Gastrocnemius medialis (tissue), 4 donors: Measurements from ENCODE around the gene DLEC1. TPM values are rescaled to one million over a fixed set of nuclear protein-coding genes. Genes with fewer than 3 reads are reported as not detected.

Source experiments
- ATAC-seq, 2 donors: fragments of 150-250 bp; one replicate each; pipeline ENCODE4 v1.9.1; 2016
- DNase-seq, 2 donors: peaks; one replicate each; pipeline ENCODE4 v3.0.0-alpha.2; 2019
- H3K27ac ChIP-seq, 4 donors: fragments of 200-600 bp; sonication (generic); 1 replicate in 1 of 4; 2 replicates in 3 of 4; pipeline ENCODE4 v1.5.1; 2016 to 2018; ENCODE audit warnings: mild to moderate bottlenecking in 2 of 4, moderate library complexity in 1 of 4
- H3K27me3 ChIP-seq, 3 donors: fragments of 200-600 bp; sonication (generic) in 2 of 3; 1 replicate in 1 of 3; 2 replicates in 2 of 3; pipeline versions ENCODE4 v1.5.1 to v1.6.0; 2016 to 2019; ENCODE audit warnings: mild to moderate bottlenecking in 1 of 3, moderate library complexity in 1 of 3
- H3K36me3 ChIP-seq, 2 donors: fragments of 200-600 bp; sonication (generic) in 1 of 2; one replicate each; pipeline ENCODE4 v1.5.1; 2017 to 2018
- H3K4me1 ChIP-seq, 2 donors: fragments of 200-600 bp; sonication (generic) in 1 of 2; one replicate each; pipeline ENCODE4 v1.5.1; 2016 to 2017; ENCODE audit warnings: mild to moderate bottlenecking in 2 of 2
- H3K4me3 ChIP-seq, 4 donors: fragments of 200-600 bp; sonication (generic) in 3 of 4; 1 replicate in 1 of 4; 2 replicates in 3 of 4; pipeline ENCODE4 v1.5.1; 2016 to 2019; ENCODE audit warnings: mild to moderate bottlenecking in 2 of 4
- H3K9me3 ChIP-seq, 3 donors: fragments of 200-600 bp; sonication (generic) in 2 of 3; 1 replicate in 1 of 3; 2 replicates in 2 of 3; pipeline ENCODE4 v1.5.1; 2016 to 2019
- POLR2A ChIP-seq, 2 donors: fragments of 450-650 bp; IDR thresholded peaks; one replicate each; pipeline ENCODE4 v1.6.1; 2017; ENCODE audit warnings: antibody characterized with exemption in 2 of 2, mild to moderate bottlenecking in 2 of 2, moderate library complexity in 2 of 2
- in situ Hi-C, 4 donors: fragments of 200-750 bp; cut with MboI; loops; one replicate each; pipeline versions ENCODE4 v1.15.0 to v1.8.0; 2017; ENCODE audit warnings: low sequenced_read_pairs in 4 of 4
- intact Hi-C: fragments of 100-400 bp; cut with DNase I; formaldehyde crosslinking; loops from one replicate; pipeline ENCODE4 v1.15.1; 2023; ENCODE audit warnings: low total_unique reads
- total RNA-seq, 4 donors: library from RNA; depleted of rRNA; stranded (reverse); fragments of >200 nt; gene quantifications; one replicate each; pipeline versions ENCODE4 v1.1.0 to v1.2.3, GENCODE V29; 2016
- TF ChIP-seq, protein P1 (sequence below), 5 experiments: fragments of 450-650 bp in 3 of 5; fragments of 200-600 bp in 2 of 5; sonication (generic) in 2 of 5; IDR thresholded peaks in 4 of 5; conservative IDR thresholded peaks in 1 of 5; 1 replicate in 4 of 5; 2 replicates in 1 of 5; pipeline ENCODE4 v1.5.1; 2016 to 2019; ENCODE audit warnings: antibody characterized with exemption in 5 of 5, mild to moderate bottlenecking in 3 of 5, moderate library complexity in 3 of 5

Gene DLEC1
- total RNA-seq, 4 donors from 2014 or later, result not detected

DNA sequence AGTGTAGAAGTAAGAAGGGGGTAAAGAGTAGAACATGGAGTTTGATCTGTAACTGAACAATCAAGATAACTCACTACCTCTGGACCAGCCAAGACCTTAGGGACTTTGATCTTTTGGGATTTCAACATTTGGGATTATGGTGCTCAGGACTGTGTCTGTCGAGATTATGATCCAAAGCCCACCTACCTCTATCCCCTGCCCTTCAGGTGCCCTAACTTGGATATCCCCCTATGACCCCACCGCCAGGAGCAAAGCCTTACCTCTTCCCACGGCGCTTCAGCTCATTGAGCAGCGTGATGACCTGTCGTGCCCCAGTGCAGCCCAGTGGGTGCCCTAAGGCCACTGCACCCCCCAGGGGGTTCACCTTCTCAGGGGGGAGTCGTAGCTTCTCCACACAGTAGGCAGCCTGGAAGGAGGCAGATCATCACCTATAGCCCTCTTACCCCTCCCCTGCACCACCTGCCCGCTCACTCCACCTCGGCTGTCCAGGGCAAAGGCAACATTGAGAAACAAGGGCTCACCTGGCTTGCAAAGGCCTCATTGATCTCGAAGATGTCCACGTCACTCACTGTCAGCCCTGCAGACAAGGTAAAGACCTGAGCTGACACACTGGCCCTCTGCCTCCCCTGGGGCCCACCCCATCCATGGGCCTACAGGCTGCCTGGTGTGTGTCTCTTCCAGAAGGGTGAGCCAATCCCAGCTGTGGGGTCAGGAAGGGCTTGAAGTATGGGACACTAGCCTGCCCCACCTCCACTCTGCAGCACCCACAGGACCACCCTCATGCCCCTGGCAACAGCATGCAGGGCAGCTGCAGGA, 86.5 kb downstream of the DLEC1 start:
- intact Hi-C loops (no loop called here), in situ Hi-C loops (loop anchor here in 3 of 4 donors (25.0 kb wide), 1 partner anchor 362 kb away; the partner anchor contains the start of gene EXOG (in 3 of the 3))
- Histone ChIP-seq H3K27ac (no peak overlapping the region), H3K4me1 (no peaks in the 10 kb centered on the region), H3K4me3 (no peak overlapping the region), H3K9me3 (no peaks in the 10 kb centered on the region), H3K27me3 (no peaks in the 10 kb centered on the region), H3K36me3 (peaks cover 0 to 96% of the 10 kb centered on the region in 2 donors)
- DNase-seq (no peak), ATAC-seq (no peak)
- TF ChIP-seq, protein P1, sequence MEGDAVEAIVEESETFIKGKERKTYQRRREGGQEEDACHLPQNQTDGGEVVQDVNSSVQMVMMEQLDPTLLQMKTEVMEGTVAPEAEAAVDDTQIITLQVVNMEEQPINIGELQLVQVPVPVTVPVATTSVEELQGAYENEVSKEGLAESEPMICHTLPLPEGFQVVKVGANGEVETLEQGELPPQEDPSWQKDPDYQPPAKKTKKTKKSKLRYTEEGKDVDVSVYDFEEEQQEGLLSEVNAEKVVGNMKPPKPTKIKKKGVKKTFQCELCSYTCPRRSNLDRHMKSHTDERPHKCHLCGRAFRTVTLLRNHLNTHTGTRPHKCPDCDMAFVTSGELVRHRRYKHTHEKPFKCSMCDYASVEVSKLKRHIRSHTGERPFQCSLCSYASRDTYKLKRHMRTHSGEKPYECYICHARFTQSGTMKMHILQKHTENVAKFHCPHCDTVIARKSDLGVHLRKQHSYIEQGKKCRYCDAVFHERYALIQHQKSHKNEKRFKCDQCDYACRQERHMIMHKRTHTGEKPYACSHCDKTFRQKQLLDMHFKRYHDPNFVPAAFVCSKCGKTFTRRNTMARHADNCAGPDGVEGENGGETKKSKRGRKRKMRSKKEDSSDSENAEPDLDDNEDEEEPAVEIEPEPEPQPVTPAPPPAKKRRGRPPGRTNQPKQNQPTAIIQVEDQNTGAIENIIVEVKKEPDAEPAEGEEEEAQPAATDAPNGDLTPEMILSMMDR (IDR thresholded peaks at IDR 0.05 in 4 of 5, conservative IDR thresholded peaks at IDR 0.05 in 1 of 5), result no peak
- no peak for TF ChIP-seq POLR2A (IDR thresholded peaks at IDR 0.05)

DNA sequence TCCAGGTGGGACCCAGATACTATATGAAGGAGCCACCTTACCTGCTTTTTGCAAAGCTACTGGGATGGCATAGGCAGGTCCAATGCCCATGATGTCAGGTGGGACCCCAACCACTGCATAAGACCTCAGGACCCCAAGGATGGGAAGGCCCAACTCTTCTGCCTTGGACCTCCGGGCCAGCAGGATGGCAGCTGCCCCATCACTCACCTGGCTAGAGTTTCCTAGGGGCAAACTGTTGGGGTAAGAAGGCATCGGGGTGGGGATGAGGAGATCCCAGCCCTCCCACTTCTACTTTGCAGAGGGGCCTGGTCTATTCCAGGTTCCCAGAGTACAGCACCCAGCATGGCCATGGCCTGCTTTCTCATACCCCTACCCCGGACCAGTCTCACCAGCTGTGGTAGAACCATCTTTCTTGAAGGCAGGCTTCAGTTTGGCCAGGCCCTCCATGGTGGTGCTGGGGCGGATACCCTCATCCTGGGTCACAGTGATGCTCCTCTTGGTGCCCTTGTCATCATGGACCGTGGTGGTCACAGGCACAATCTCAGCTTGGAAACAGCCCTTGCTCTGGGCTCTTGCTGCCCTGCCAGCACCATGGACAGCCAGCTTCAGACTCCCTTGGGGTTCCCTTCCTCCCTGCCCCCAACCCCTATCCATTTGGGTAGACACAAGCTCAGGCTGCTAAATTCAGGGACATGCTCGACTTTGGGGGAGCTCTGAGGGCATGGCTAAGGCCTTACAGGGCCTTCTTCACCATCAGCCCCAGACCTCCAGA, 87.3 kb downstream of the DLEC1 start:
- ATAC-seq (no peak), DNase-seq (no peak)
- Histone ChIP-seq H3K4me1 (no peaks in the 10 kb centered on the region), H3K27ac (no peak overlapping the region), H3K36me3 (peaks cover 0 to 96% of the 10 kb centered on the region in 2 donors), H3K4me3 (no peak overlapping the region), H3K9me3 (no peaks in the 10 kb centered on the region), H3K27me3 (no peaks in the 10 kb centered on the region)
- no peak for TF ChIP-seq POLR2A (IDR thresholded peaks at IDR 0.05)
- TF ChIP-seq, protein P1 (IDR thresholded peaks at IDR 0.05 in 4 of 5, conservative IDR thresholded peaks at IDR 0.05 in 1 of 5), result no peak
- in situ Hi-C loops (loop anchor here in 3 of 4 donors (25.0 kb wide), 1 partner anchor 361 kb away; the partner anchor contains the start of gene EXOG (in 3 of the 3)), intact Hi-C loops (no loop called here)

DNA sequence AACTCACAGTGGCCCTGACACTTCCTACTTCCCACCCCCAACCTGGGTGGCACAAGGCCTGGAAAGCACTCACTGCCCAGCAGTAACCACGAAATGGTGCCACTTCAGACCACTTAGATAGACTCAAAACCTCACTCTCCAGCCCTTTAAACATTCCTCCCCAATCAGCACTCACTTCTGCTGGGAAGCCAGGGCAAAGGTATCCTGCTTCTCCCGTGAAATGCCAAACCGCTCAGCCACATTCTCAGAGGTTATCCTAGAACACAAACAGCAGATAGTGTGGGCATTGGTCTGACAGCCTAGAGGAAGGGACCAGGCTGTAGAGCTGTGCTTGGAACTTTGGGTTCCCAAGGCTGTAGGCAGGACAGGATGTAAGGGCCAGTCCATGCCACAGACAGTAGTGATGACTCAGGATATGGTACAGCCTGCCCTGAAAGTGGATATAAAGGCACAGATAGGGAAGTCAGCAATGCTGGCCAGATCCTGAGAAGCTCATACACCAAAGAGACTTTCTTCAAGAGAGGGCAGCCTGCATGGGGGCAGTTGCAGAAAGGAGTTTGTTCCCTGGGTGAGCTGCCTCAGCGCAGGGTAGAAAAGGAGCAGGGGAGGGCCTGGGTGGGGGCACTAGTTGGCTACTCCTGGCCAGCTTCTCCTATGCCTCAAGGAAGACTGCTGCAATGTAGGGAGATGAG, 88.7 kb downstream of the DLEC1 start:
- no peak overlapping the region for H3K27ac ChIP-seq
- no peak overlapping the region for H3K4me3 ChIP-seq
- no peak for TF ChIP-seq POLR2A (IDR thresholded peaks at IDR 0.05)
- TF ChIP-seq, protein P1 (IDR thresholded peaks at IDR 0.05 in 4 of 5, conservative IDR thresholded peaks at IDR 0.05 in 1 of 5), result no peak
- no peaks in the 10 kb centered on the region for H3K27me3 ChIP-seq
- peaks cover 0 to 93% of the 10 kb centered on the region in 2 donors for H3K36me3 ChIP-seq
- ATAC-seq (no peak), DNase-seq (no peak)
- H3K9me3 ChIP-seq, result no peaks in the 10 kb centered on the region
- intact Hi-C loops (no loop called here), in situ Hi-C loops (loop anchor here in 3 of 4 donors (25.0 kb wide), 1 partner anchor 360 kb away; the partner anchor contains the start of gene EXOG (in 3 of the 3))
- no peaks in the 10 kb centered on the region for H3K4me1 ChIP-seq

DNA sequence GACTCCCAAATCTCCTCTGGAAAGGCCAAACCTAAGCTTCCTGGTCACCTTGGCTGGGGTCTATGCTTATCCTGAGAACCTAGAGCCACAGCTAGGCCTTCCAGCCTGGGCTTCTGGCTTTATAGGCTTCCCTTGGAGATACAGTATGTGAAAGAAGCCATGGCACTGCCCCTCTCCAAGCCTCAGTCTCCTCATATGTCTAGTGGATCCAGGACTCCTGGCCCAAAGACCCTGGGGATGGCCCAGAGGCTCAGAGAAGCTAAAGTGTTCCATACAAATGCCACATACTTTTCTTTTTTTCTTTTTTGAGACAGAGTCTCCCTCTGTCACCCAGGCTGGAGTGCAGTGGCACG, 89.3 kb downstream of the DLEC1 start:
- in situ Hi-C loops (loop anchor here in 3 of 4 donors (25.0 kb wide), 1 partner anchor 359 kb away; the partner anchor contains the start of gene EXOG (in 3 of the 3)), intact Hi-C loops (no loop called here)
- ATAC-seq, result no peak
- H3K4me3 ChIP-seq, result no peak overlapping the region
- peaks cover 0 to 95% of the 10 kb centered on the region in 2 donors for H3K36me3 ChIP-seq
- TF ChIP-seq POLR2A (IDR thresholded peaks at IDR 0.05), result no peak
- TF ChIP-seq, protein P1 (IDR thresholded peaks at IDR 0.05 in 4 of 5, conservative IDR thresholded peaks at IDR 0.05 in 1 of 5), result no peak
- H3K4me1 ChIP-seq, result no peaks in the 10 kb centered on the region
- H3K27ac ChIP-seq, result no peak overlapping the region
- DNase-seq, result no peak
- H3K27me3 ChIP-seq, result no peaks in the 10 kb centered on the region
- no peaks in the 10 kb centered on the region for H3K9me3 ChIP-seq
